ENCODE data around the gene TBC1D8B. TPM values are rescaled to one million over a fixed set of nuclear protein-coding genes. Genes with fewer than 3 reads are reported as not detected.

The TBC1D8B gene
- total and polyA plus RNA-seq, 2 of the 8 experiments (the other 6 are each of a cell fraction or from before 2014, with no cell fraction given) = 0.91 to 8.4 TPM

GRCh38 chrX:106863697-106864096 is 61.2 kb downstream of the TBC1D8B start:
- Histone ChIP-seq H3K4me1 (replicated peaks in 1 of 4; ENCODE audit: control insufficient read depth in 3 of 4, insufficient read depth in 4 of 4, low read length in 3 of 4) (no peaks in the 10 kb centered on the region), H3K36me3 (ENCODE audit: control insufficient read depth in 2 of 4, insufficient read depth in 4 of 4, low read length in 3 of 4) (no peaks in the 10 kb centered on the region), H3K9ac (replicated peaks in 1 of 4; ENCODE audit: extremely low read depth in 1 of 4, low read depth in 3 of 4, low read length in 3 of 4) (no peak overlapping the region), H3K9me3 (ENCODE audit: insufficient read depth in 2 of 2, low read depth in 1 of 2, low read length in 1 of 2) (no peaks in the 10 kb centered on the region), H3K23me2 (ENCODE audit: low read depth, low read length) (no peaks in the 10 kb centered on the region), H3K27ac (ENCODE audit: low read depth, low read length) (no peak overlapping the region), H4K91ac (replicated peaks; ENCODE audit: insufficient read length, low read length) (no peak overlapping the region), H3K14ac (ENCODE audit: insufficient read length) (no peak overlapping the region), H4K5ac (ENCODE audit: insufficient read length, low read depth, low read length) (no peak overlapping the region), H4K20me1 (replicated peaks in 1 of 2; ENCODE audit: control insufficient read depth in 1 of 2, insufficient read depth in 2 of 2, low read length in 2 of 2) (no peaks in the 10 kb centered on the region), H3K4me2 (ENCODE audit: insufficient read depth in 1 of 2, low read depth in 2 of 2, low read length in 2 of 2) (no peak overlapping the region), H3K27me3 (replicated peaks in 1 of 4; ENCODE audit: control insufficient read depth in 3 of 4, extremely low read depth in 1 of 4, insufficient read depth in 3 of 4, low read length in 3 of 4) (no peaks in the 10 kb centered on the region), H3K4me3 (ENCODE audit: extremely low read depth in 1 of 4, insufficient read depth in 2 of 4, low read depth in 3 of 4, low read length in 4 of 4) (no peak overlapping the region), H3K56ac (replicated peaks; ENCODE audit: insufficient read length, low read depth, low read length) (no peak overlapping the region), H4K8ac (ENCODE audit: extremely low read depth, insufficient read depth, low read length) (no peak overlapping the region), H2BK120ac (replicated peaks; ENCODE audit: low read depth, low read length) (no peak overlapping the region), H2AK5ac (ENCODE audit: low read depth, low read length) (no peak overlapping the region), H2AFZ (ENCODE audit: low read length) (no peak overlapping the region), H3K79me2 (ENCODE audit: control insufficient read depth in 1 of 2, insufficient read depth in 2 of 2, low read length in 2 of 2) (no peaks in the 10 kb centered on the region), H2BK5ac (ENCODE audit: low read depth, low read length) (no peak overlapping the region), H3K18ac (ENCODE audit: extremely low read depth, low read length) (no peak overlapping the region), H3K4ac (replicated peaks; ENCODE audit: insufficient read length, low read depth, low read length) (no peak overlapping the region), H2BK15ac (ENCODE audit: low read length) (no peak overlapping the region), H3K23ac (ENCODE audit: insufficient read length) (no peak overlapping the region), H2BK20ac (ENCODE audit: low read length) (no peak overlapping the region), H2BK12ac (ENCODE audit: low read depth, low read length) (no peak overlapping the region), H3K79me1 (ENCODE audit: low read depth, low read length) (no peaks in the 10 kb centered on the region)
- TF ChIP-seq SIN3A (conservative IDR thresholded peaks at IDR 0.05 in 1 of 2, IDR thresholded peaks at IDR 0.05 in 1 of 2; ENCODE audit: low read depth in 1 of 2, low read length in 2 of 2) (no peak), CHD1 (IDR thresholded peaks at IDR 0.05; ENCODE audit: low read depth, low read length) (no peak), CREB1 (IDR thresholded peaks at IDR 0.05) (no peak)
- no peak for DNase-seq (ENCODE audit: low read depth in 1 of 2, low spot score in 2 of 2)
- ChIA-PET CTCF (ENCODE audit: partially characterized antibody) (interaction anchor here (0.6 to 2.9 kb wide), 8 partner anchors 8 to 42 kb away, joined by 3 to 14 read pairs (median 4); no protein-coding TSS in a partner anchor), POLR2A (ENCODE audit: partially characterized antibody) (no interaction called here)
- WGBS, 2 experiments (ENCODE audit: extremely low coverage in 1 of 2, insufficient coverage in 1 of 2, insufficient read length in 1 of 2, insufficient replicate concordance in 2 of 2, low coverage in 1 of 2, low lambda C conversion rate in 2 of 2, missing lambda C conversion rate in 1 of 2) = 100% methylated on average over 1 of the region's 9 CpGs; no CpG with 5 or more reads in 1 of the 2 experiments
- no peak for FAIRE-seq

Data from H1 (cell line).